KOPT-K1 (cell line): ENCODE data around the gene SMC6.

ENCODE experiments used
- H3K27ac ChIP-seq: fragments of 200-600 bp; sonication (generic); 2 replicates; pipeline ENCODE4 v1.5.1; 2016; ENCODE audit warnings: antibody characterized with exemption, mild to moderate bottlenecking, low read depth, low read length; ENCODE audit not compliant: poor library complexity, severe bottlenecking
- H3K36me3 ChIP-seq: fragments of 200-600 bp; sonication (generic); 2 replicates; pipeline ENCODE4 v1.5.1; 2017; ENCODE audit warnings: antibody characterized with exemption, mild to moderate bottlenecking, low read length, moderate library complexity; ENCODE audit not compliant: insufficient read depth
- H3K9me3 ChIP-seq: fragments of 200-600 bp; sonication (generic); 2 replicates; pipeline ENCODE4 v1.5.1; 2017; ENCODE audit warnings: antibody characterized with exemption, low read length, mild to moderate bottlenecking; ENCODE audit not compliant: insufficient read depth, poor library complexity, severe bottlenecking

SMC6 gene

GRCh38 chr2:17658251-17658843 lies 95.3 kb downstream of the SMC6 start:
- Histone ChIP-seq H3K27ac (no peak overlapping the region), H3K9me3 (no peaks in the 10 kb centered on the region), H3K36me3 (peaks cover 15% of the 10 kb centered on the region)

GRCh38 chr2:17657759-17658158 lies 95.9 kb downstream of the SMC6 start:
- Histone ChIP-seq H3K36me3 (peaks cover 15% of the 10 kb centered on the region), H3K27ac (no peak overlapping the region), H3K9me3 (no peaks in the 10 kb centered on the region)

- no peak overlapping the region for H3K27ac ChIP-seq
- H3K9me3 ChIP-seq = no peaks in the 10 kb centered on the region
- no peaks in the 10 kb centered on the region; the same call in 1 of the 2 replicates for H3K36me3 ChIP-seq
Observed at GRCh38 chr2:17652681-17653394, 100.8 kb downstream of the SMC6 start.

GRCh38 chr2:17649026-17649425 lies 104.6 kb downstream of the SMC6 start:
- no peaks in the 10 kb centered on the region for H3K36me3 ChIP-seq
- H3K9me3 ChIP-seq = no peaks in the 10 kb centered on the region
- H3K27ac ChIP-seq = no peak overlapping the region

- no peak overlapping the region for H3K27ac ChIP-seq
- no peaks in the 10 kb centered on the region for H3K36me3 ChIP-seq
- H3K9me3 ChIP-seq = no peaks in the 10 kb centered on the region
Observed at GRCh38 chr2:17648581-17648980, 105.0 kb downstream of the SMC6 start.

GRCh38 chr2:17646838-17647701 lies 106.5 kb downstream of the SMC6 start:
- no peak overlapping the region for H3K27ac ChIP-seq
- H3K36me3 ChIP-seq = no peaks in the 10 kb centered on the region
- H3K9me3 ChIP-seq = no peaks in the 10 kb centered on the region

- Histone ChIP-seq H3K9me3 (no peaks in the 10 kb centered on the region), H3K27ac (no peak overlapping the region), H3K36me3 (no peaks in the 10 kb centered on the region)
Observed at GRCh38 chr2:17646081-17646554, 107.5 kb downstream of the SMC6 start.

- no peaks in the 10 kb centered on the region for H3K36me3 ChIP-seq
- H3K9me3 ChIP-seq = no peaks in the 10 kb centered on the region
- no peak overlapping the region for H3K27ac ChIP-seq
Observed at GRCh38 chr2:17644997-17645720, 108.5 kb downstream of the SMC6 start.

- no peaks in the 10 kb centered on the region for H3K36me3 ChIP-seq
- H3K9me3 ChIP-seq = no peaks in the 10 kb centered on the region
- H3K27ac ChIP-seq = no peak overlapping the region
Observed at GRCh38 chr2:17643031-17643615, 110.5 kb downstream of the SMC6 start.

- Histone ChIP-seq H3K36me3 (no peaks in the 10 kb centered on the region), H3K27ac (no peak overlapping the region), H3K9me3 (no peaks in the 10 kb centered on the region)
Observed at GRCh38 chr2:17640406-17640805, 113.2 kb downstream of the SMC6 start.

- Histone ChIP-seq H3K9me3 (no peaks in the 10 kb centered on the region), H3K36me3 (no peaks in the 10 kb centered on the region), H3K27ac (no peak overlapping the region)
Observed at GRCh38 chr2:17638196-17638743, 115.3 kb downstream of the SMC6 start.

- H3K36me3 ChIP-seq = no peaks in the 10 kb centered on the region
- no peaks in the 10 kb centered on the region for H3K9me3 ChIP-seq
- H3K27ac ChIP-seq = no peak overlapping the region
Observed at GRCh38 chr2:17637131-17637906, 116.3 kb downstream of the SMC6 start.

GRCh38 chr2:17636257-17636656 lies 117.4 kb downstream of the SMC6 start:
- no peak overlapping the region for H3K27ac ChIP-seq
- no peaks in the 10 kb centered on the region for H3K9me3 ChIP-seq
- H3K36me3 ChIP-seq = no peaks in the 10 kb centered on the region

GRCh38 chr2:17634997-17635396 lies 118.6 kb downstream of the SMC6 start:
- H3K36me3 ChIP-seq = no peaks in the 10 kb centered on the region
- H3K27ac ChIP-seq = no peak overlapping the region
- peaks cover 2% of the 10 kb centered on the region for H3K9me3 ChIP-seq
